ENCODE measurements around the gene GPR132. TPM values are rescaled to one million over a fixed set of nuclear protein-coding genes. Genes with fewer than 3 reads are reported as not detected.
"Not testable (repeated sequence)": the region's sequence is repeated elsewhere in the genome, so short reads cannot be mapped to it uniquely, and the experiment has no call there.

The GPR132 gene
- total RNA-seq, 1 donor from 2014 or later = 0.82 TPM

DNA sequence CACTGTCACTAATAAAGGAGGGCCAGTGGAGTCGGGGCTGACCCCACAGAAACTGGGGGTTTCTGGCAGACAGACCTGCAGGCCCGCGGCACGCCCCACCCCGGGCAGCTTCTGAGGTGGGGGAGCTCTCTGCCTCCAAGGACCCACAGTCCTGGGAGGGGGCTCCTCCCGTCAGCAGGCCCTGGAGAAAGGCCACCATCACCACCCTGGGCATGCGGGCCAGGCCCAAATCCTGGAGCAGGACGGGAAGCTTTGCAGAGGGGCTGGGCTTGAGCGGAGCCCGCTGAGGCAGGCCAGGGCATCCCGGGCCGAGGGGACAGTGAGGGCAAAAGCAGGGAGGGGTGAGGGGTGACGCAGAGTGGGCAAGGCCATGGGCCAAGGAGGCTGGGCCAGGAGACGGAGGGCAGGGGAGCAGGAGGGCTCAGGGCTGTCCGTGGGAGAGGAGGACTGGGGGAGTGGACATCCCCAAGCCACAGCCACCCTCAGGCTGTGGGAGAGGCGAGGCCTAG lies 11.1 kb upstream of the GPR132 start:
- DNase-seq (ENCODE audit: extremely low read depth, low read depth, low spot score) = no peak

DNA sequence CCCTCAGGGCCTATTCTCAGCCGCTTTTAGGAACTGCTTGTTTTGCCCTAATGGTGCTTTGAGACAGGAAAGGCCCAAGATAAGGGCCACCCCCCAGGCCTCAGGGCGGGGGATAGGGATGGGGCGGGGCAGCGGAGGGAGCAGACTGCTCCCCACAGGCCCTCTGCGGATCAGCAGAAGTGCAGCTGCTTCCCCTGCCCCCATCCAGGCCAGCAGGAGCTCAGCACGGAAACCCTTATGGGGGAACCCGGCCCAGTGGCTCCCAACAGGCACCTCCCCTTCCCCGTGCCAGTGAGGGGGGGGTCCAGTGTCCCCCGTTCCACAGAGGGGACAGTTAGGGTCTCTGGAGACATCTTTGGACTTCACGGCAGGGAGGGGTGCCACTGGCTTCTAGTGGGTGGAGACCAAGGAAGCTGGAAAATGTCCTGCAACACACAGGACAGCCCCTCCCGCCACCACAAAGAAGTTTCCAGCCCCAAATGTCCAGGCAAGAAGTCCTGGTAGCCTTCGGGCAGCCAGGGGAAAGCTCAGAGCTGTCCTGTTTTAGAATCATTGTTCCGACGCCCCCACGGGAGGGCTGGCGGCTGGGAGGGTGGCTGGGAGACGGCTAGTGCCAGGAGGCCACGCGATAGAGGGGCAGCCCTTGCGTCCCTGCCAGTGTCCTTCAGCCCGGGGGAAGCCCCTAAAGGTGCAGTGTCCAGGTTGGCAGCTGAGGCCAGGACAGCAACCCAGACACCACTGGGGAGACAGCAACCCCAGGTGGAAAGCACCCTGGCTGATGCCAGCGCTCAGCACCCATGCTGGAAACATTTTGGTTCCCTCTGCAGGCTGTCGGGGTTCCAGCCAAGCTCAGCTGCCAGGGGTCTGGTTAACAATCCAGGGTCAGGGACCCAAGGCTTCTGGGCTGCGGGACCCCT lies 10.4 kb upstream of the GPR132 start:
- DNase-seq (ENCODE audit: extremely low read depth, low read depth, low spot score) = no peak

DNA sequence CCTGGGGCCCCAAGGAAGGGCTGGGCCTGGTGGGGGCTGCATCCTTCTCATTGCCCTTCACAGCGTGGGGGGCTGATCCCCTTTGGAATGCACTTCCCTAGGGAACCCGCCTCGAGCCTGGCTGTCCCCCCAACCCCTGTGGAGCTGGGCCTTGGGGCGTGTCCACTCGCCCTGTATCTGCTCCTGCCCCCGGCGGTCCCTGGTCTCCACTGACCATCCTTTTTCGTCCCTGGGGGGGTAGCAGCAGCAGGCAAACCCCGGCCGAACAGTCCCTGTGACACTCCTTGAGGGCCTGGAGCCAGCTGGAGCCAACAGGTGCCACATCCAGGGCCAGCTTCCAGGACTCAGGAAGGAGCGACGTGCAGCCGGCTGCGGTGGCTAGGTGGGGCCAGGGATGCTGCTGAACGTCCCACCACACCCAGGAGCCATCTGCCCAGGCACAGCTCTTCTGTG lies 9.4 kb upstream of the GPR132 start:
- no peak for DNase-seq (ENCODE audit: extremely low read depth, low read depth, low spot score)

DNA sequence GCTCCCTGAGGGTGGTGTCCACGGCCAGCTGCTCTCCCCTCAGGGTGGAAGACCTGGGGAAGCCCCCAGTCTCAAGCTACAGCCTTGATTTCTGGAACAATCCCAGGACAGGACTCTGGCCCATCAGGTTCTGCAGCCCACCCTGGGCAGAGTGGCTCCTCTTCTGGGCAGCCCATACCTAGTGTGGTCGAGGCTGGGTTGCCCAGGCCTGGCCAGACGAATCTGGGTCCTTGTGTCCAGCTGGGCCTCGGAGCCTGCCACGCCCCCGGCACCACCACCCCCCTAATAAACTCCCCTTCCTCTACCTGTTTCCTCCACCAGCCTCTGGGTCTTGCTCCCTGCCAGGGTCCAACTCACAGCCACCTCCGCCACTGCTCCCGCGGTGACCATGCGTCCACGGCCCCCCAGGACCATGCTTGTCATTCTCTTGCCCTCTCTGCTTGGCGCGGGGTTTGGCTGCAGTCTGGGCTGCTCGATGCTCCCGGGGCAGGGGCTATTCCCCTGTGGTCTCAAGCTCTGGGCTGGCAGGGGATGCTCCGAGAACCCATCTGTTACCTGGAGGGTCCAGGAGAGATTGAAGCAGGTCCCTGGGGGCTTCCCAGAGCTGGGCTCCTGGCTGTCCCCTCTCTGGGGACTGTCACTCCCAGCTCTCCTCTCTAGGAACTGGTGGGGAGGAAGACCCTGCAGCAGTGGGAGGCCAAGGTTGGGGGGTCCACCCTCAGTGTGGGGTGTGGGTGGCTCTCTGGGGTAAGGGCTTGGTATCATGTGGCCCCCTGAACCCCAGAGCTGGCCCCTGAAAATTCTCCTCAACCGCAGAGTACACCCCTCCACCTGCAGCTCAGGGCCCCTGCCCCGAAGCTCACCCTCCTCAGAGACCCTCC lies 8.7 kb upstream of the GPR132 start:
- DNase-seq (ENCODE audit: extremely low read depth, low read depth, low spot score) = no peak

DNA sequence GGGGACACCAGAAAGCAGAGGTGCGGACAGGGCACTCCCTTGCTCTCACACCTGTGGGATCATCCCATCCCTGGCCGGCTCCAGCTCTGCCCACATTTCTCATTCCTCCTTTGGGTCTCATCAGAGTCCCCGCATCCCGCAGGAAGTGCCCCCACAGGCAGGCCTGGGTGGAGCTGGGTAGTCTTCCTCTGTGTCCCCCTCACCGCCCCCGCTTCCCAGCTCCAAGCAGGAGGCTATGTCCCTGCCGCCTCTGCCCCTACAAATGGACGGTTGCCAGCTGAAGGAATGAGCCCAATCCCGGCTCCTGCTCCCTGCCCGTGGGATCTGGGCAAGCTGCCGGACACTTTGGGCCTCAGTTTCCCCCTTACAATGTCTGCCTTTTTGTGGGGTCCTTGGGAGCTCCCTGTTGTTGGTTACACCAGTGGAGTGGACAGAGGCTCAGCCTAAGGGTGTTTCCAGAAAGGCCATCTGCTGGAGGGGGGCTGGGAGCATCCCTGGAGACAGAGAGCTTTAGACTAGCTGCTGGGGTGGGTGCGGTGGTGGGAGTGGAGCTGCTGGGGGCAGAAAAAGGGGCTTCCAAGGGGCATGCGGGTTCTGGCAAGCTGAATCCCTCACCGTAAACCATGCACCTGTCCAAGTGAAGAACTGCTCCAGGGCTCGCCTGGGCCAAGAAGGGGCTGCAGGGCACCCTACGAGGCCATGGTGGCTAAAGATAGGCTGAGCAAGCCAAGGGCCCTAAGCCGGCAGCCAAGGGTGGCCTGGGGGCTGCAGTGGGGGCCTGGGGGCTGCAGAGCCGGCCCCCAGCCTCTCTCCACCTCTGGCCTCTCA lies 7.9 kb upstream of the GPR132 start:
- no peak for DNase-seq (ENCODE audit: extremely low read depth, low read depth, low spot score)

DNA sequence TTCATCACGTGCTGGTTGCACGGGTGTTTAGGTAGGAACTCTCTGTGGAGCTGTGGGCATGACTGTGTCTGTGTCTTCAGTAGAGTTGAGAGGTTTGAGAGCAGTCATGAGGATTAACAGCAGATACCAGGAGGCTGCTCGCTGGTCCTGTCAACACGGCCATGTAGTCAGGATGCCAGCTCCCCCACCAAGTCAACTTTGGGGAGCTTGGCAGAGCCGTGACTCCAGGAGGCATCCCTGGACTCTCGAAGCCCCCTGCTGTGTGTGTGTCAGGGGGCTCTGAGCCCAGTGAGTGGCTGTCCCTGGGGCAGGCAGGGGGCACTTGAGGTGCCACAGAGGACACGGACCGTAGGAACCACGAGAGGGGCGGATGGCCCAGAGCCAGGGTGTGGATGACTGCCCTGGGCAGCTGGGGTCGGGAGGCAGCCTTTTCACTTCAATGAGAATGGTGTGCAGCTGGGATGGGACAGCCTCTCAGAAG lies 7.2 kb upstream of the GPR132 start:
- DNase-seq (ENCODE audit: extremely low read depth, low read depth, low spot score) = no peak

DNA sequence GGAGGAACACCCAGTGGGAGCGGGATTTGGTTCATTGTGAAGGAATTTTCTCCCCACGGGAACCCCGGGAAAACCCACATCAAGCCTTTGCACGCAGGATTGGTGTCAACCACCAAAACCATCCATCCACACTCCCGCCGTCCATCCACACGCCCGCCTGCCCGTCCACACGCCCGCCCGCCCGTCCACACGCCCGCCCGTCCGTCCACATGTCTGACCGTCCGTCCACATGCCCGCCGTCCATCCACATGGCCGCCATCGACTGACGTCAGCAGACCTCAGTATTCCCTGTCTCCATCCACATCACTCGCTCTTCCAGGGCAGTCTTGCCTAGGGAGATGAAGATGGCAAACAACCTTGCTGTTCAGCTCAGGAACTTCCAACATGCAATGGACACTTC lies 6.7 kb upstream of the GPR132 start:
- DNase-seq (ENCODE audit: extremely low read depth, low read depth, low spot score) = no peak

DNA sequence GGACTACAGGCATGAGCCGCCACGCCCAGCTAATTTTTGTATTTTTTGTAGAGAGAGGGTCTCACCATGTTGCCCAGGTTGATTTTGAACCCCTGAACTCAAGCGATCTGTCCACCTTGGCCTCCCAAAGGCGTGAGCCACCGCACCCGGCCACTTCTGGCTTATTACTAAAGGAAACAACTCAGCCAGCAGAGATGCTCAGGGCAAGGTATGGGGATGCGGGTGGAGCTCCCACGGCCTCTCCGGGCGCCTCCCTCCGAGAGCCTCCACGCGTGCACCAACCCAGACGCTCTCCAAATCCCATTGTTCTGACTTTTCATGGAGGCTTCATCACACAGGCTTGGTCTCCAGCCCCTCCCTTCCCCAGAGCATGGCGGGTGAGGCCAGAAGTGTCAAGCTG lies 6.1 kb upstream of the GPR132 start:
- no peak for DNase-seq (ENCODE audit: extremely low read depth, low read depth, low spot score)

DNA sequence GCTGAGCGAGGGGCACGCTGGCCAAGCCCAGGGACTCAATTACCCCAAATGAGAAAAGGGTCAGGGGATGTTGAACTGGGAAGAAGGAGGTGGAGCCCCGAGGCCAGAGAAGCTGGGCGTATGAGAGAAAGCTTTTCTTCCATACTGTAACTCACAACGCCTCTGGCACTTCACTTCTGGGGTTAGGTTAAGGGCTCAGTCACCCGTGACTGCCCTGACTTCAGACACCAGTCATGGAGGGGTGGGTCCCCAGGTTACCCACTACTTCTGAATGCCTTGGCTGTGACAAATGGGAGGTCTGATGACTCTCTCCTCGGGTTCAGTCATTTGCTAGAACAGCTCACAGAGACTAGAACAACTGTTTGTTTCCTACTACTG lies 5.5 kb upstream of the GPR132 start:
- DNase-seq (ENCODE audit: extremely low read depth, low read depth, low spot score) = no peak

DNA sequence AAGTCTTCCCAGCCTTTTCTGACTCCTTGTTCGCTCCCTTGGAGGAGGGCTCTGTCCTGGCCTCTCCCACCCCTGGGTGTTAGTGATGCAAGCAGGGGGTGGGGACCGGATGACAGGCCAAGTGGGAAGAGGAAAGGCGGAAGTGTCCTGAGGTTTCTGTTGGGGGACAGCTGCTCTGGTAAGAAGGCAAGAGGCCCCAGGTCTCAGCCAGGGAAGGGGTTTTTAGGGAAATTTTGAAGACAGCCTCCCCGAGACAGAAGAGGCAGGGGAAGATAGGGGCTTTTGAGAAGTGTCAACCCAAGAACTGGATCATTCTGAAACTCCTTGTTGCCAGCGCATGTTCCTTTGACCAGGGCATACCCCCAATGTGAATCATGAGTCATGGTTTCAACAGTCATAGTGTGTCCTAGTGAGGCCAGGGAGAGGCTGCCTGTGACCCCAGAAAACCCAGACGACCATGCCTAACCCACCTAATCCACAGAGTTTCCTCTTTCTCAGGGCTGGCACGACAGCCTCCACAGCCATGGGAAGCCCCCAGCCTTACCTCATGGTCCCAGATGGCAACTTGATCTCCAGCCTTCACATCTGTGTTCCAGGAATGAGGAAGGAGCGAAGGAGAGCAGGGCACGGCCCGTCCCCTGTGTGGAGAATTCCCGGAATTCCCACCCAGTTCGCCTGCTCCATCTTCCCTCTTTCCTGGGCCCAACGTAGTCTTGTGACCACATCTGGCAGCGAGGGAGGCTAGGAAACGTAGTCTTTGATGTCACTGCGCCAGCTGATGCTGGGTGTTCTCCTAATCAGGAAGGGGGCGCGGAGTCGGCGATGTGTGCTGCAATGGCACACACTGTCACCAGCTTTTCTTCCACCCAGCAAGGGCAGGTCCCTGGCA lies 4.9 kb upstream of the GPR132 start:
- DNase-seq (ENCODE audit: extremely low read depth, low read depth, low spot score) = no peak

DNA sequence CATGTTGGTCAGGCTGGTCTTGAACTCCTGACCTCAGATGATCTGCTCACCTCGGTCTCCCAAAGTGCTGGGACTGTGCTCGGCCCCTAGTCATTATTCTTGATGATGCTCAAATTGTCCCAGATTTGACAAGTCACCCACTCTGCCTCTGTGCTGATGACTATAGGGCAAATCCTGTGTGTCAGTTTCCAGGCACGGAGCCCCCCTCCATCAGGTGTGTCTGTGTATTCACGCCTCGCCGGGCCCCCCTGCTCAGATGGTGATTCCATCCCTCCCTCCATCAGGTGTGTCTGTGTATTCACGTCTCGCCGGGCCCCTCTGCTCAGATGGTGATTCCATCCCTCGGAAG lies 4.3 kb upstream of the GPR132 start:
- no peak for DNase-seq (ENCODE audit: extremely low read depth, low read depth, low spot score)

DNA sequence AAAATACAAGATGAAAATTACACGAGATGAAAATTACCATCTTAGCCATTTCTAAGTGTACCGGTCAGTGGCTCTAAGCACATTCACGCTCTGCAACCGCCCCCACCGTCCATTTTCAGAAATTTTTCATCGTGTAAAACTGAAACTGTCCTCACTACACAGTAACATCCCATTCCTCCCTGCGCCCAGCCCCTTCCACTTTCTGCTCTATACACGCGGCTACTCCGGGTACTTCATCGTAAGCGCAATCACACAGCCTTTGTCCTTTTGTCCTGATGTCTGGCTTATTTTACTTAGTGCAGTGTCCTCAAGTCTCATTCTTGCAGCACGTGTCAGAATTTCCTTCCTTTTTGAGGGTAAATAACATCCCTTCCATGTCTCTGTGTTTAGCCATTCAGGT lies 3.6 kb upstream of the GPR132 start:
- no peak for DNase-seq (ENCODE audit: extremely low read depth, low read depth, low spot score)

DNA sequence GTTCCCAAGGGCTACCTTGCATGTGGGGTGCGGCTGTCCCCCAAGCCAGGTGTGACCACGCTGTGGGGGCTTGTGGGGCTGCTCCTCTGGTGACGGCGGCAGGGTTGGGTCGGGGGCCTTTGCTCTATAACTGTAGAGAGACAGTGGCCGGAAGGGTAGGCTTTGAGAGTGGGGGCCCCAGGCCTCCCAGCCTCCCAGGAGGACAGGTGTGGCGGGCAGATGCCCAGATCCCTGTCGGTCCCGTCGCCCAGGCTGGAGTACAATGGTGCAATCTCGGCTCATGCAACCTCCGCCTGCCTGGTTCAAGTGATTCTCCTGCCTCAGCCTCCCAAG lies 2.7 kb upstream of the GPR132 start:
- no peak for DNase-seq (ENCODE audit: extremely low read depth, low read depth, low spot score)

DNA sequence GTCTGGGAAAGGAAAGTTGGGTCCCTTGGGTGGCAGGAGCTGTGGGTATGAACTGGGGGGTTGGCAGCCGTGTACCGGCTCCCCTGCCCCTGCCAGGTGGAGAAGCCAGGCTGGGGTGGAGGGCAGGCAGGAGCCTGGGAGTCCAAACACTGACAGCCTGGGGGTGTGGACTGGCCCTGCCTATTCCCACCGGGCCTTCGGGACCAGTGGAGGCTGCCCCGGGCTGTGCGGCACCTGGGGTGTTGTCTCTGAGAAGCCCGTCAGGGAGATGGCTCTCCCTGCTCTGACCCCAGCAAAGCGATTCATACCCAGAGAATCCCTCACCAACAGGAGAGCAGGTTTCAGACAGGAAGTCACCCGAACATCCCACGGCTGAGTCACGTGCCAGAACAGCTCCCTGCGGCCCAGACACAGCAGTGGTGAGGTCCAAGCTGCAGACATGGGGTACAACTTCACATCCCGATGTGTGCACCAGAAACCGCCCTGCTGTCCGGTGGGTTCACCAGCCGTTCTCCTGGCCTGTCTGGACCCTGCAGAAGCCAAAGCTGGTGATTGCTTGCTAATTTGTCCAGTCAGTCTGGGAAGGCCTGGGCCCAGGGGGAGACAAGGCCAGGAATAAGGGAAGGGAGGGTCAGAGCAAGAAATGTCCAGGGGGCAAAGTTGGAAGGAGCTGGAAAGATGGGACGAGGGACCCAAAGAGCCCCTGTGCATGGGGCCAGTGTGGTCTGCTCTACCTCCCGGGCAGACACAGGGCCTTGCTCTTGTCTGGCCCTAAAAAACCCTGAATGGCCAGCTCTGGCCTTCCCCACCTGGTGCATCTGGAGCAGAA lies 2.1 kb upstream of the GPR132 start:
- DNase-seq (ENCODE audit: extremely low read depth, low read depth, low spot score) = no peak

DNA sequence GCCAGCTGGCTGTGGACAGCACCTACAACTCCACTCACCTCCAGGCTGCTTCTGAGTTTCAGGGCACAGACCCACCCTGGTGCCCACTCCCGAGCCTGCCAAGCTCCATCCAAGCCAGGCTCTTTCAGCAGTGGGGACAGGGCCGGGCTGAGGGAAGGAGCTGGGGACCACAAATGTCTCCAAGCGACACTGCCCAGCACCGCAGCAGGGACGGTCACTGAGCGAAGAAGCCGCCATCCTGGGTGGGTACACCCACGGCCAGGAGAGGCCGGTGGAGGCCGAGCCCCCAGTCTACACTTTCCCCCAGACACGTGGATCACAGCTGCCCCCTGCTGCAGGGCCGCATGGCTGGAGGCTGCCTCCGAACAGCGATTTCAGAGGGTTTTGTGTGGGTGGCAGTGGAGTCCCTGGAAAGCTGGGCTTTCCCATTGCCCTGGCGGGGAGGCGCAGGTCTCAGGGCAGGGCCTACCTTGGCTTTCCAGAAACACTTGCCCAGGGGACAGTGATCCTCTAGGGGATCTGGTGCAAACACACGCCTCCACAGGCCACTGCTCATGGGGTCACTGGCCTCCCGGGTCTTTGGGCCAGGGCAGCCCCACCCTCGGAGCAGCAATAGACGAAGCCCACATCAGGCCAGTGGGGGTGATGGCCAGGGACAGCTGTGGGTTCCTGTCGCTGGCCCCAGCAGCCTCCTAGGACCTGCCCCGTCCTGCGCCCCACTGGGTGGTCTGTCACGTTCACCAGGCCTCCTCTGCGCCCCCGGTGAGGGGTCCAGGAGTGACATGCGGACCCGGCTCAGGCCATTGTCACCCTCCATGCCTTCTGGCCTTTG lies 1.2 kb upstream of the GPR132 start:
- no peak for DNase-seq (ENCODE audit: extremely low read depth, low read depth, low spot score)

DNA sequence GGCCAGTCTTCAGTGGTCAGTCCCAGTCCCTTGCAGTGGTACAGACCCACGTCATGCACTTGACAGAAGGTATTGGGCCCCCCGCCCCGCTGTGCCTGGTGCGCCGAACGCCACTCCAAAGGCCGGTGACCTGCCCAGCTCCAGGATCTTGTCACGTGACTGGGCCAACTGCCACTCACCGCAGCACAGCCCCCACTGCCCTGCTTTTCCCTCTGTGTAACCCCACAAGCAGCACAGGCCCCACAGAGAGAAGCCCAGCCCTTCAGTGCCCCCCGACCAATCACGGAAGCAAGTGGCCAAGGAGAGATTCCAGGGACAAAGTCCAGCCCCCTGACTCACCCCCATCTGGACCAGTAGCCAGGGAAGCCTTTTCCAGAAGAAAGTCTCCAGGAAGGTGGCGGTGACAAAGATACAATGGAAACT lies 498 bp downstream of the GPR132 start:
- no peak for DNase-seq (ENCODE audit: extremely low read depth, low read depth, low spot score)

DNA sequence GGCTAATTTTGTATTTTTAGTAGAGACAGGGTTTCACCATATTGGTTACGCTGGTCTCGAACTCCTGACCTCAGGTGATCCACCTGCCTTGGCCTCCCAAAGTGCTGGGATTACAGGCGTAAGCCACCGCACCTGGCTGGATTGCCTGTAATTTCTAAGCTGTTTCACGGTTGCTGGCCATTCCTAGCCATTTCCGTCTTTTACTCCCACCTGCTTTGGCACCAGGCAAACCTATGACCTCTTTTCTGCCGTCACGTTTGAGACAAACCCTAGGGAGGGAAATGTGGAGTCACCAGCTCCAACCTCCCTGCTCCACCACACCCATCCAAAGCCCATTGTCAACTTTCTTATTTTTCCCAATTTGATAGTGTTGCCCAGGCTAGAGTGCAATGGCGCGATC lies 1.2 kb downstream of the GPR132 start:
- no peak for DNase-seq (ENCODE audit: extremely low read depth, low read depth, low spot score)

DNA sequence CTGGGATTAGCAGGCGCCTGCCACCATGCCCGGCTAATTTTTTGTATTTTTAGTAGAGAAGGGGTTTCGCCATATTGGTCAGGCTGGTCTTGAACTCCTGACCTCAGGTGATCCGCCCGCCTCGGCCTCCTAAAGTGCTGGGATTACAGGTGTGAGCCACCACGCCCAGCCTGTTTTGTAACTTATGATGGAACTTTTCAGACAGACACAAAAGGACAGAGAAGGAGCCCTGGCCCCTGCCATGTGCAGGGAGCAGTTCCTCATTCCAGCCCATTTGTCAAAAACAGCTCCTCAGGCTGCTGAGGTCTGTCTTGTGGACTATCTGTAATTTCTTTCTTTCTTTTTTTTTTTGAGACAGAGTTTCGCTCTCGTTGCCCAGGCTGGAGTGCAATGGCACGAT lies 1.7 kb downstream of the GPR132 start:
- DNase-seq (ENCODE audit: extremely low read depth, low read depth, low spot score) = not testable (repeated sequence)

Data from glomerular endothelial cell (primary cell).